Astrocyte (in vitro differentiated cells and primary cell): ENCODE measurements around the gene AOC3.

Source experiments
- EZH2 ChIP-seq: IDR thresholded peaks from 2 replicates; pipeline ENCODE4 v1.6.1; 2012; ENCODE audit warnings: mild to moderate bottlenecking, low read length, inconsistent platforms; ENCODE audit not compliant: insufficient read depth
- TF ChIP-seq, protein P1 (sequence below): IDR thresholded peaks from 2 replicates; pipeline ENCODE4 v1.5.1; 2011; ENCODE audit warnings: low read depth, mild to moderate bottlenecking, inconsistent platforms, low read length, moderate library complexity; ENCODE audit not compliant: insufficient read depth

DNA sequence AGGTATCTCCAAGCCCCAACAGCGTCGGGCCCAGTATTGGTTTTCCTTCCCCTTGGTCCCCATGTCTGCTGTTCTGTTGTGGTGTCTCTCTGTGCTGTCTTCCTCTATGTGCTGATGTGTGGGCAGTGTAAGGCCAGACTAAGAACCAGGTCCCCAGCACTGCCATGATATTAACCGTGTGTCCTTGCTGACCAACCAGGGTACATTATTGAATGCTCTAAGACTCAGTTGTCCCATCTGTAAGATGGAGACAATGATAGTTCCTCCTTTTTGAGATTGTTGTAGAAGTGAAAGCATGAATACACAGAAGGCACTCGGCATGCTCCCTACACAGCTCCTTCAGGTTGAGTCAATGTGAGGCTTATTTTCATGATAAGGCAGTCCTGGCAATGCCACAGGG is 20.6 kb downstream of the AOC3 start:
- TF ChIP-seq, protein P1, sequence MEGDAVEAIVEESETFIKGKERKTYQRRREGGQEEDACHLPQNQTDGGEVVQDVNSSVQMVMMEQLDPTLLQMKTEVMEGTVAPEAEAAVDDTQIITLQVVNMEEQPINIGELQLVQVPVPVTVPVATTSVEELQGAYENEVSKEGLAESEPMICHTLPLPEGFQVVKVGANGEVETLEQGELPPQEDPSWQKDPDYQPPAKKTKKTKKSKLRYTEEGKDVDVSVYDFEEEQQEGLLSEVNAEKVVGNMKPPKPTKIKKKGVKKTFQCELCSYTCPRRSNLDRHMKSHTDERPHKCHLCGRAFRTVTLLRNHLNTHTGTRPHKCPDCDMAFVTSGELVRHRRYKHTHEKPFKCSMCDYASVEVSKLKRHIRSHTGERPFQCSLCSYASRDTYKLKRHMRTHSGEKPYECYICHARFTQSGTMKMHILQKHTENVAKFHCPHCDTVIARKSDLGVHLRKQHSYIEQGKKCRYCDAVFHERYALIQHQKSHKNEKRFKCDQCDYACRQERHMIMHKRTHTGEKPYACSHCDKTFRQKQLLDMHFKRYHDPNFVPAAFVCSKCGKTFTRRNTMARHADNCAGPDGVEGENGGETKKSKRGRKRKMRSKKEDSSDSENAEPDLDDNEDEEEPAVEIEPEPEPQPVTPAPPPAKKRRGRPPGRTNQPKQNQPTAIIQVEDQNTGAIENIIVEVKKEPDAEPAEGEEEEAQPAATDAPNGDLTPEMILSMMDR = no peak
- TF ChIP-seq EZH2 = no peak
